GM18508 (cell line): ENCODE measurements around the gene JPT2.

Experiments
- ATAC-seq: cut with Tn5 transposase; IDR thresholded peaks from one replicate; pipeline ENCODE4 v1.9.1; 2021; ENCODE audit warnings: moderate number of reproducible peaks; ENCODE audit not compliant: insufficient read depth, unreplicated experiment

The JPT2 gene

GRCh38 chr16:1749152-1750117 is 71.4 kb downstream of the JPT2 start:
- no peak for ATAC-seq
